ENCODE results near the gene AKAP10.
A peak's percentile ranks its signal among the peaks of the same experiment; 100 is the strongest.

The AKAP10 gene

GRCh38 chr17:19996502-19996901 lies 18.9 kb upstream of the AKAP10 start:
- Histone ChIP-seq H3K27me3 (replicated peaks; ENCODE audit: control insufficient read depth, insufficient read depth, low read length) (no peaks in the 10 kb centered on the region), H3K36me3 (ENCODE audit: control insufficient read depth, insufficient read depth, low read length) (no peaks in the 10 kb centered on the region), H3K4me3 (replicated peaks; ENCODE audit: low read depth, low read length) (no peak overlapping the region)
- no peak for TF ChIP-seq CTCF (IDR thresholded peaks at IDR 0.05; ENCODE audit: insufficient read depth, low read length, poor library complexity, severe bottlenecking)
- no peak for DNase-seq (ENCODE audit: extremely low read depth, insufficient read length)

GRCh38 chr17:19996086-19996485 lies 18.5 kb upstream of the AKAP10 start:
- Histone ChIP-seq H3K27me3 (replicated peaks; ENCODE audit: control insufficient read depth, insufficient read depth, low read length) (no peaks in the 10 kb centered on the region), H3K36me3 (ENCODE audit: control insufficient read depth, insufficient read depth, low read length) (no peaks in the 10 kb centered on the region)
- TF ChIP-seq CTCF (IDR thresholded peaks at IDR 0.05; ENCODE audit: insufficient read depth, low read length, poor library complexity, severe bottlenecking), result no peak

GRCh38 chr17:19992803-19993713 lies 15.4 kb upstream of the AKAP10 start:
- peak; percentile 67 for DNase-seq (ENCODE audit: extremely low read depth, insufficient read length)
- TF ChIP-seq CTCF (IDR thresholded peaks at IDR 0.05; ENCODE audit: insufficient read depth, low read length, poor library complexity, severe bottlenecking), result peak; percentile 62
- Histone ChIP-seq H3K36me3 (ENCODE audit: control insufficient read depth, insufficient read depth, low read length) (no peaks in the 10 kb centered on the region), H3K27me3 (replicated peaks; ENCODE audit: control insufficient read depth, insufficient read depth, low read length) (no peaks in the 10 kb centered on the region), H3K4me3 (replicated peaks; ENCODE audit: low read depth, low read length) (no peak overlapping the region)

More at GRCh38 chr17:19996086-19996485, 18.5 kb upstream of the AKAP10 start:
- H3K4me3 ChIP-seq (replicated peaks; ENCODE audit: low read depth, low read length), result no peak overlapping the region
- no peak for DNase-seq (ENCODE audit: extremely low read depth, insufficient read length)

- Histone ChIP-seq H3K4me3 (replicated peaks; ENCODE audit: low read depth, low read length) (no peak overlapping the region), H3K36me3 (ENCODE audit: control insufficient read depth, insufficient read depth, low read length) (no peaks in the 10 kb centered on the region), H3K27me3 (replicated peaks; ENCODE audit: control insufficient read depth, insufficient read depth, low read length) (no peaks in the 10 kb centered on the region)
- no peak for TF ChIP-seq CTCF (IDR thresholded peaks at IDR 0.05; ENCODE audit: insufficient read depth, low read length, poor library complexity, severe bottlenecking)
- no peak for DNase-seq (ENCODE audit: extremely low read depth, insufficient read length)
Measured at GRCh38 chr17:19991252-19991885, 13.7 kb upstream of the AKAP10 start.

GRCh38 chr17:19987897-19988296 lies 10.3 kb upstream of the AKAP10 start:
- Histone ChIP-seq H3K36me3 (ENCODE audit: control insufficient read depth, insufficient read depth, low read length) (no peaks in the 10 kb centered on the region), H3K27me3 (replicated peaks; ENCODE audit: control insufficient read depth, insufficient read depth, low read length) (no peaks in the 10 kb centered on the region), H3K4me3 (replicated peaks; ENCODE audit: low read depth, low read length) (no peak overlapping the region)
- DNase-seq (ENCODE audit: extremely low read depth, insufficient read length), result no peak
- no peak for TF ChIP-seq CTCF (IDR thresholded peaks at IDR 0.05; ENCODE audit: insufficient read depth, low read length, poor library complexity, severe bottlenecking)

All from GM06990 (cell line).